K562 (cell line): ENCODE measurements around the gene DBH. TPM values are rescaled to one million over a fixed set of nuclear protein-coding genes. Genes with fewer than 3 reads are reported as not detected.

Experiments used
- ATAC-seq: fragments of 200-7000 bp; cut with Tn5 transposase; 3 replicates; pipeline ENCODE4 v1.9.1; 2020; ENCODE audit warnings: moderate library complexity
- BruUV-seq: library from RNA; stranded (reverse); fragments of 400-500 nt; replicated peaks from 2 replicates; lab custom pipeline; 2021; lab: Mats Ljungman, UMichigan
- CTCF ChIA-PET: fragments of 300-600 bp; formaldehyde crosslinking; extraction: SDS; loops from one replicate; lab custom pipeline; 2021; ENCODE audit warnings: low intra/inter-chr PET ratio; lab: Yijun Ruan, JAX
- POLR2A ChIA-PET: fragments of 300-600, 350-650 bp; sonication (Branson Sonifier 250); formaldehyde crosslinking; extraction: SDS; loops from one replicate; lab custom pipeline; 2021; ENCODE audit warnings: antibody characterized with exemption, inconsistent platforms; lab: Yijun Ruan, JAX
- DNase-seq, 4 experiments: peaks; one replicate each; pipeline versions ENCODE4 v3.0.0 to v3.0.0-alpha.2; 2011 to 2018; ENCODE audit warnings: low spot score in 3 of 4, mixed read lengths in 3 of 4; ENCODE audit errors: extremely low read depth in 1 of 4
- FAIRE-seq: peaks from 2 replicates; lab custom pipeline; 2011; peaks lifted over from hg19 to GRCh38; lab: Jason Lieb, UNC
- H2AFZ ChIP-seq: 2 replicates; pipeline ENCODE4 v1.6.0; 2011; ENCODE audit warnings: low read depth, low read length, control low read depth, inconsistent platforms
- H3K27ac ChIP-seq: fragments of 200-600 bp; 3 replicates; pipeline ENCODE4 v1.8.0; 2011; ENCODE audit warnings: low read depth, mild to moderate bottlenecking, control low read depth, inconsistent platforms, low read length, moderate library complexity, mixed read lengths; ENCODE audit errors: extremely low read depth
- H3K27me3 ChIP-seq, 2 experiments: fragments of 300-600 bp in 1 of 2; 2 replicates in 1 of 2; 3 replicates in 1 of 2; pipeline versions ENCODE4 v1.6.0 to v1.8.0; 2011; ENCODE audit warnings: inconsistent platforms in 2 of 2, low read length in 2 of 2, mild to moderate bottlenecking in 1 of 2, mixed read lengths in 1 of 2, moderate library complexity in 1 of 2; ENCODE audit not compliant: control insufficient read depth in 2 of 2, insufficient read depth in 2 of 2
- H3K36me3 ChIP-seq: fragments of 300-600 bp; 3 replicates; pipeline ENCODE4 v1.8.0; 2011; ENCODE audit warnings: mild to moderate bottlenecking, low read length, inconsistent platforms; ENCODE audit not compliant: control insufficient read depth, insufficient read depth
- H3K4me1 ChIP-seq, 2 experiments: fragments of 200-600 bp in 1 of 2; replicated peaks in 1 of 2; 2 replicates in 1 of 2; 3 replicates in 1 of 2; pipeline versions ENCODE4 v1.5.1 to v1.8.0; 2011; ENCODE audit warnings: inconsistent platforms in 2 of 2, low read length in 2 of 2, mild to moderate bottlenecking in 1 of 2, mixed read lengths in 1 of 2, moderate library complexity in 1 of 2; ENCODE audit not compliant: control insufficient read depth in 2 of 2, insufficient read depth in 2 of 2
- H3K4me2 ChIP-seq: 2 replicates; pipeline ENCODE4 v1.6.1; 2011; ENCODE audit warnings: low read length, control low read depth, inconsistent platforms, mixed read lengths; ENCODE audit not compliant: insufficient read depth
- H3K4me3 ChIP-seq: fragments of 200-600 bp; sonication (generic), shearing (Covaris generic); 2 replicates; pipeline ENCODE4 v1.5.1; 2016; ENCODE audit warnings: control low read depth, inconsistent platforms
- H3K79me2 ChIP-seq: fragments of 200-600 bp; 3 replicates; pipeline ENCODE4 v1.8.0; 2011; ENCODE audit warnings: low read length, inconsistent platforms; ENCODE audit not compliant: control insufficient read depth, insufficient read depth
- H3K9ac ChIP-seq, 2 experiments: 2 replicates each; pipeline versions ENCODE4 v1.6.0 to v1.6.1; 2011; ENCODE audit warnings: low read depth in 2 of 2, low read length in 2 of 2, control low read depth in 1 of 2, inconsistent platforms in 1 of 2, mild to moderate bottlenecking in 1 of 2, mixed read lengths in 1 of 2; ENCODE audit not compliant: insufficient read depth in 1 of 2
- H3K9me1 ChIP-seq: one replicate; pipeline ENCODE4 v1.6.0; 2011; ENCODE audit warnings: inconsistent platforms, mild to moderate bottlenecking, low read length, moderate library complexity; ENCODE audit not compliant: control insufficient read depth, insufficient read depth
- H3K9me3 ChIP-seq: replicated peaks from 2 replicates; pipeline ENCODE4 v1.5.1; 2011; ENCODE audit warnings: low read depth, low read length, inconsistent platforms; ENCODE audit not compliant: control insufficient read depth, insufficient read depth
- H4K20me1 ChIP-seq: replicated peaks from 2 replicates; pipeline ENCODE4 v1.6.1; 2011; ENCODE audit warnings: low read length, inconsistent platforms, mixed read lengths; ENCODE audit not compliant: control insufficient read depth, insufficient read depth
- CCNT2 ChIP-seq: IDR thresholded peaks from 2 replicates; pipeline ENCODE4 v1.6.1; 2011; ENCODE audit warnings: borderline replicate concordance, low read depth, mild to moderate bottlenecking, moderate library complexity, mixed read lengths, low read length; ENCODE audit not compliant: insufficient read length; ENCODE audit errors: extremely low read depth
- MED1 ChIP-seq: sonication (generic); formaldehyde crosslinking; IDR thresholded peaks from 2 replicates; pipeline ENCODE4 v1.8.1; 2023; ENCODE audit warnings: missing genetic modification reagents, borderline replicate concordance
- NONO ChIP-seq, 2 experiments: fragments of 200-400 bp in 1 of 2; fragments of 450-650 bp in 1 of 2; formaldehyde crosslinking in 1 of 2; IDR thresholded peaks; 2 replicates each; pipeline ENCODE4 v1.6.1; 2017; ENCODE audit warnings: low read depth in 2 of 2, mild to moderate bottlenecking in 2 of 2, moderate library complexity in 2 of 2, low read length in 1 of 2
- PML ChIP-seq: IDR thresholded peaks from 2 replicates; pipeline ENCODE4 v1.6.1; 2012; ENCODE audit warnings: low read length, inconsistent platforms
- PRPF4 ChIP-seq: fragments of 200-400 bp; formaldehyde crosslinking; IDR thresholded peaks from one replicate; pipeline ENCODE4 v1.6.1; 2017; ENCODE audit warnings: low read length, low read depth, mild to moderate bottlenecking; ENCODE audit not compliant: insufficient read depth, poor library complexity, severe bottlenecking
- WGBS: fragments of 100-300 bp; shearing (Covaris generic); methylation state at CpG from one replicate; pipeline ENCODE4 v1.1.6; 2016; ENCODE audit warnings: low coverage, mixed read lengths; ENCODE audit not compliant: insufficient coverage; ENCODE audit errors: missing lambda C conversion rate; 5-methylcytosine and 5-hydroxymethylcytosine counted together
- in situ Hi-C: fragments of 300-500 bp; cut with MboI; formaldehyde crosslinking; loops from 4 replicates; pipeline ENCODE4 v1.15.0; 2018; ENCODE audit warnings: inconsistent platforms, mixed read lengths
- intact Hi-C: fragments of 100-400 bp; cut with micrococcal nuclease; formaldehyde crosslinking; loops from 2 replicates; pipeline ENCODE4 v1.14.2; 2022
- polyA plus RNA-seq, 8 experiments: library from polyadenylated mRNA; depleted of rRNA in 4 of 8; stranded (reverse) in 5 of 8; unstranded in 3 of 8; fragments of >200 nt; fragmentation: Nextera tagmentation in 2 of 8; fragmentation: Illumina TruSeq in 1 of 8; extraction: Ambion mirVana in 2 of 8; extraction: Trizol in 1 of 8; gene quantifications; 2 replicates each; pipeline versions ENCODE4 v1.2.1 to v1.2.3, GENCODE V29; 2011 to 2014; ENCODE audit warnings: inconsistent platforms in 1 of 8, missing spikeins in 1 of 8
- total RNA-seq, 7 experiments: library from RNA; depleted of rRNA in 6 of 7; stranded (reverse); fragments of >200 nt in 6 of 7; fragmentation: Illumina TruSeq in 2 of 7; extraction: Trizol in 2 of 7; gene quantifications; 2 replicates each; pipeline versions ENCODE4 v1.2.1 to v1.2.3, GENCODE V29; 2011 to 2021; ENCODE audit warnings: low replicate concordance in 1 of 7

The DBH gene
- total and polyA plus RNA-seq, 9 of the 15 experiments (the other 6 are each of a cell fraction or from before 2014, with no cell fraction given), result not detected

DNA sequence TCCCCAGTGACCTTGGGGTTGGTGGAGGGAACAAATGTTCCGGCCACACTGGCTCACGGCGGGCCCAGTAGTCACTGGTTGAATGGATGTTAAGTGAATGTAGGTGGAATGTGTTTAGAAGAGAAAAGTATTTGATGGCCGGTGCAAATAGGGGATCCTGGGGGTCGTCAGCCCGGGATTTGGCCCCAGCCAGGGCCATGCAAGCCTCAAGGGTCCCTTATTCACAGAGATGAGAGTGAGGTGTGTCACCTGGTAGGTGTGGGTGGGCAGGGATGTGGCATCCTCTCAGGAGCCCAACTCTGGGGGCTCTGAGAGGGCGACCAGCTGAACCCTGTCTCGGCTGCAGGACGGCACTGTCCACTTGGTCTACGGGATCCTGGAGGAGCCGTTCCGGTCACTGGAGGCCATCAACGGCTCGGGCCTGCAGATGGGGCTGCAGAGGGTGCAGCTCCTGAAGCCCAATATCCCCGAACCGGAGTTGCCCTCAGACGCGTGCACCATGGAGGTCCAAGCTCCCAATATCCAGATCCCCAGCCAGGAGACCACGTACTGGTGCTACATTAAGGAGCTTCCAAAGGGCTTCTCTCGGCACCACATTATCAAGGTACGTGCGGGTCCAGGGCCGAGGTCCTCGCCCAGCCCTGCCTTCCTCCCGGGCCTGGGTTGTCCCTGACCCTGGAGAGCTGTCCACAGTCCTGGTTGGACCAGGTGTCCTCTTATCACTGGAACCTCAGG lies 5.9 kb downstream of the DBH start:
- POLR2A ChIA-PET, result no interaction called here
- WGBS, result under 1% methylated on average over 25 of the region's 25 CpGs
- Histone ChIP-seq H3K27me3 (peaks cover 16 to 77% of the 10 kb centered on the region in 2 experiments; a peak in 4 of 5 replicates), H3K36me3 (no peaks in the 10 kb centered on the region), H3K9me3 (no peaks in the 10 kb centered on the region), H4K20me1 (peaks cover 14% of the 10 kb centered on the region), H3K79me2 (no peaks in the 10 kb centered on the region), H3K27ac (no peak overlapping the region), H3K4me2 (no peak overlapping the region), H3K9me1 (peaks cover 3% of the 10 kb centered on the region), H3K4me3 (no peak overlapping the region), H3K4me1 (no peaks in the 10 kb centered on the region), H3K9ac (no peak overlapping the region), H2AFZ (no peak overlapping the region)
- FAIRE-seq, result no peak
- no peak for ATAC-seq
- DNase-seq, result no peak
- CTCF ChIA-PET, result no interaction called here
- no peak for TF ChIP-seq NONO (IDR thresholded peaks at IDR 0.05; ENCODE audit: low read depth in 2 of 2, low read length in 1 of 2)
- TF ChIP-seq MED1 (CRISPR knock-in tag), result no peak
- TF ChIP-seq PRPF4, result no peak
- TF ChIP-seq CCNT2, result no peak
- no peak for TF ChIP-seq PML
- intact Hi-C loops, result no loop called here
- in situ Hi-C loops, result no loop called here
- no TSS peak for BruUV-seq
